B cell (primary cell): ENCODE data around the gene CNIH1. TPM values are rescaled to one million over a fixed set of nuclear protein-coding genes. Genes with fewer than 3 reads are reported as not detected.

Source experiments
- ATAC-seq: fragments of 200-7000 bp; cut with Tn5 transposase; one replicate; pipeline ENCODE4 v1.10.0; 2021; ENCODE audit warnings: low read depth, mild to moderate bottlenecking, moderate number of reproducible peaks, moderate library complexity
- CTCF ChIA-PET: fragments of 350-600 bp; sonication (Branson Sonifier 250); formaldehyde crosslinking; loops from one replicate; lab custom pipeline; 2021; ENCODE audit warnings: antibody characterized with exemption, inconsistent platforms; lab: Charles Lee
- POLR2A ChIA-PET: fragments of 350-600 bp; sonication (Branson Sonifier 250); formaldehyde crosslinking; loops from one replicate; lab custom pipeline; 2021; ENCODE audit warnings: antibody characterized with exemption; lab: Charles Lee
- DNase-seq: peaks from one replicate; pipeline ENCODE4 v3.0.0; 2013
- H2AFZ ChIP-seq: 2 replicates; pipeline ENCODE4 v1.6.1; 2012; ENCODE audit warnings: mild to moderate bottlenecking, low read depth, low read length; ENCODE audit not compliant: insufficient read depth, poor library complexity, severe bottlenecking
- H3K27ac ChIP-seq, 2 donors: 1 replicate in 1 of 2; 2 replicates in 1 of 2; pipeline ENCODE4 v1.5.1; 2012 to 2013; ENCODE audit warnings: low read length in 2 of 2, mild to moderate bottlenecking in 2 of 2, moderate library complexity in 1 of 2
- H3K27me3 ChIP-seq, 4 experiments: fragments of 200-600 bp in 1 of 4; sonication (generic) in 1 of 4; replicated peaks in 1 of 4; 1 replicate in 2 of 4; 2 replicates in 2 of 4; pipeline versions ENCODE4 v1.6.1 to v1.7.0; 2013 to 2016; ENCODE audit warnings: low read length in 3 of 4, mild to moderate bottlenecking in 2 of 4, mixed read lengths in 1 of 4, moderate library complexity in 1 of 4; ENCODE audit not compliant: insufficient read depth in 4 of 4, control insufficient read depth in 3 of 4; ENCODE audit errors: control extremely low read depth in 1 of 4
- H3K36me3 ChIP-seq, 2 experiments: replicated peaks in 1 of 2; 1 replicate in 1 of 2; 2 replicates in 1 of 2; pipeline versions ENCODE4 v1.6.1 to v1.7.1; 2013; ENCODE audit warnings: low read length in 1 of 2; ENCODE audit not compliant: insufficient read depth in 2 of 2, control insufficient read depth in 1 of 2; ENCODE audit errors: control extremely low read depth in 1 of 2, extremely low read depth in 1 of 2
- H3K4me1 ChIP-seq, 2 donors: fragments of 200-600 bp in 1 of 2; sonication (generic) in 1 of 2; 1 replicate in 1 of 2; 2 replicates in 1 of 2; pipeline versions ENCODE4 v1.5.1 to v1.6.1; 2013 to 2017; ENCODE audit warnings: low read length in 2 of 2; ENCODE audit not compliant: control insufficient read depth in 2 of 2, insufficient read depth in 2 of 2
- H3K4me2 ChIP-seq: replicated peaks from 2 replicates; pipeline ENCODE3; 2012; ENCODE audit warnings: mild to moderate bottlenecking, low read depth, low read length; ENCODE audit not compliant: poor library complexity, severe bottlenecking
- H3K4me3 ChIP-seq, 5 experiments: fragments of 200-600 bp in 1 of 5; sonication (generic) in 1 of 5; 1 replicate in 3 of 5; 2 replicates in 2 of 5; pipeline versions ENCODE4 v1.5.1 to v1.7.0; 2011 to 2016; ENCODE audit warnings: low read length in 4 of 5, mild to moderate bottlenecking in 4 of 5, low read depth in 2 of 5, control low read depth in 1 of 5, moderate library complexity in 1 of 5; ENCODE audit not compliant: insufficient read depth in 1 of 5; ENCODE audit errors: control extremely low read depth in 1 of 5, extremely low read depth in 1 of 5
- H3K79me2 ChIP-seq: fragments of 200-600 bp; sonication (generic); one replicate; pipeline ENCODE4 v1.6.0; 2016; ENCODE audit warnings: low read length; ENCODE audit not compliant: control insufficient read depth, insufficient read depth
- H3K9ac ChIP-seq: fragments of 200-600 bp; sonication (generic); 2 replicates; pipeline ENCODE4 v1.6.1; 2017; ENCODE audit warnings: mild to moderate bottlenecking, low read length, moderate library complexity
- H3K9me3 ChIP-seq, 3 donors: one replicate each; pipeline versions ENCODE4 v1.6.1 to v1.7.1; 2013; ENCODE audit warnings: low read length in 2 of 3; ENCODE audit not compliant: control insufficient read depth in 2 of 3, insufficient read depth in 1 of 3; ENCODE audit errors: control extremely low read depth in 1 of 3
- H4K20me1 ChIP-seq: 2 replicates; pipeline ENCODE4 v1.6.0; 2012; ENCODE audit warnings: mild to moderate bottlenecking, low read length; ENCODE audit not compliant: insufficient read depth, control insufficient read depth, poor library complexity, severe bottlenecking
- H3K27ac Mint-ChIP-seq: one replicate; pipeline ENCODE4 v1.8.0; 2021; ENCODE audit warnings: mixed read lengths
- H3K27me3 Mint-ChIP-seq: one replicate; pipeline ENCODE4 v1.8.0; 2021; ENCODE audit warnings: mixed read lengths
- H3K4me1 Mint-ChIP-seq: one replicate; pipeline ENCODE4 v1.8.0; 2021; ENCODE audit warnings: mixed read lengths
- H3K4me3 Mint-ChIP-seq: one replicate; pipeline ENCODE4 v1.8.0; 2021; ENCODE audit warnings: mixed read lengths
- H3K9me3 Mint-ChIP-seq: one replicate; pipeline ENCODE4 v1.8.0; 2022; ENCODE audit warnings: mixed read lengths; ENCODE audit not compliant: insufficient read depth
- EZH2 ChIP-seq: IDR thresholded peaks from 2 replicates; pipeline ENCODE4 v1.6.1; 2012; ENCODE audit warnings: borderline replicate concordance, low read depth, mild to moderate bottlenecking, moderate library complexity, low read length; ENCODE audit not compliant: insufficient read depth, poor library complexity, severe bottlenecking
- WGBS: methylation state at CpG from one replicate; pipeline ENCODE4 v1.1.5; 2013; ENCODE audit warnings: missing lambda C conversion rate; ENCODE audit not compliant: insufficient coverage; 5-methylcytosine and 5-hydroxymethylcytosine counted together
- intact Hi-C: fragments of 100-400 bp; cut with micrococcal nuclease; formaldehyde crosslinking; loops from one replicate; pipeline ENCODE4 v1.10.0; 2022
- polyA plus RNA-seq: library from polyadenylated mRNA; depleted of rRNA; stranded (reverse); fragments of >200 nt; gene quantifications from 2 replicates; pipeline ENCODE4 v1.2.3, GENCODE V29; 2012
- total RNA-seq, 2 donors: library from RNA; stranded (reverse); fragments of 120-200 nt in 1 of 2; gene quantifications; 1 replicate in 1 of 2; 2 replicates in 1 of 2; pipeline versions ENCODE4 v1.2.3 to v1.2.4, GENCODE V29; 2013 to 2022
- TF ChIP-seq, protein P1 (sequence below): fragments of 200-600 bp; IDR thresholded peaks from one replicate; pipeline ENCODE4 v1.8.0; 2022; ENCODE audit warnings: antibody characterized with exemption, mild to moderate bottlenecking

The CNIH1 gene
- total and polyA plus RNA-seq, 2 donors (not counting 1 experiment from before 2014, with no cell fraction given), result 42.8 to 66.4 TPM

DNA sequence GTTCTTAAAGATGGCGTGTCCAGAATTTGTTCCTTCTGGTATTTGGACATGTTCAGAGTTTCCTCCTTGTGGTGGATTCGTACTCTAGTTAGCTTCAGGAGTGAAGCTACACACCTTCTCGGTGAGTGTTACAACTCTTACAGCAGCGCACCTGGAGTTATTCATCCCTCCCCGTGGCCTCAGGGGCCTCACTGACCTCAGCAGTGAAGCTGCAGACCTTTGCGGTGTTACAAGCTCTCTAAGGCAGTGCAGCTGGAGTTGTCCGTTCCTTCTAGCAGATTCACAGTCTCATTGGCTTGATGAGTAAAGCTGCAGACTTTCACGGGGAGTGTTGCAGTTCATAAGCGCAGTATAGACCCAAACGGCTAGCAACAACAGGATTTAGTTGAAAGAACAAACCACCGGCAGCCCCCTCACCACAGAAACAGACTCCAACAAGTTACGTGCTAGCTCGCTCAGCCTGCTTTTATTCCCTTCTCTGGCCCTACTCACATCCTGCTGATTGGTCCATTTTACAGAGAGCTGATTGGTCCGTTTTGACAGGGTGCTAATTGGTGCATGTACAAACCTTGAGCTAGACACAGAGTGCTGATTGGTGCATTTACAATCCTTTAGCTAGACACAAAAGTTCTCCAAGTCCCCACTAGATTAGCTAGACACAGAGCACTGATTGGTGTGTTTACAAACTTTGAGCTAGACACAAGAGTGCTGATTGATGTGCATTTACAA lies 48.9 kb downstream of the CNIH1 start:
- Mint-ChIP-seq H3K27me3 (peaks cover 18% of the 10 kb centered on the region), H3K4me1 (peaks cover 4% of the 10 kb centered on the region), H3K4me3 (no peak overlapping the region), H3K27ac (no peak overlapping the region), H3K9me3 (no peaks in the 10 kb centered on the region)
- Histone ChIP-seq H3K4me1 (peaks cover 0 to 7% of the 10 kb centered on the region in 2 donors), H3K9ac (no peak overlapping the region), H2AFZ (no peak overlapping the region), H3K4me2 (no peak overlapping the region), H3K36me3 (no peaks in the 10 kb centered on the region), H4K20me1 (no peaks in the 10 kb centered on the region), H3K4me3 (no peak overlapping the region), H3K9me3 (no peaks in the 10 kb centered on the region), H3K79me2 (no peaks in the 10 kb centered on the region), H3K27me3 (peaks cover 0 to 3% (median 0%) of the 10 kb centered on the region in 4 experiments), H3K27ac (no peak overlapping the region)
- no peak for TF ChIP-seq EZH2
- TF ChIP-seq, protein P1, sequence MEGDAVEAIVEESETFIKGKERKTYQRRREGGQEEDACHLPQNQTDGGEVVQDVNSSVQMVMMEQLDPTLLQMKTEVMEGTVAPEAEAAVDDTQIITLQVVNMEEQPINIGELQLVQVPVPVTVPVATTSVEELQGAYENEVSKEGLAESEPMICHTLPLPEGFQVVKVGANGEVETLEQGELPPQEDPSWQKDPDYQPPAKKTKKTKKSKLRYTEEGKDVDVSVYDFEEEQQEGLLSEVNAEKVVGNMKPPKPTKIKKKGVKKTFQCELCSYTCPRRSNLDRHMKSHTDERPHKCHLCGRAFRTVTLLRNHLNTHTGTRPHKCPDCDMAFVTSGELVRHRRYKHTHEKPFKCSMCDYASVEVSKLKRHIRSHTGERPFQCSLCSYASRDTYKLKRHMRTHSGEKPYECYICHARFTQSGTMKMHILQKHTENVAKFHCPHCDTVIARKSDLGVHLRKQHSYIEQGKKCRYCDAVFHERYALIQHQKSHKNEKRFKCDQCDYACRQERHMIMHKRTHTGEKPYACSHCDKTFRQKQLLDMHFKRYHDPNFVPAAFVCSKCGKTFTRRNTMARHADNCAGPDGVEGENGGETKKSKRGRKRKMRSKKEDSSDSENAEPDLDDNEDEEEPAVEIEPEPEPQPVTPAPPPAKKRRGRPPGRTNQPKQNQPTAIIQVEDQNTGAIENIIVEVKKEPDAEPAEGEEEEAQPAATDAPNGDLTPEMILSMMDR, result no peak
- no peak for DNase-seq
- CTCF ChIA-PET, result interaction anchor here (0.6 kb wide), 1 partner anchor 509 kb away, joined by 3 read pairs; no protein-coding TSS in a partner anchor
- POLR2A ChIA-PET, result no interaction called here
- WGBS, result 91% methylated on average over 12 of the region's 14 CpGs
- no peak for ATAC-seq
- intact Hi-C loops, result loop anchor here (10.0 kb wide), 2 partner anchors 383 to 1687 kb away; partner anchors contain the start of gene PSMC6

GRCh38 chr14:54387328-54387727 lies 53.8 kb downstream of the CNIH1 start:
- Mint-ChIP-seq H3K9me3 (no peaks in the 10 kb centered on the region), H3K27me3 (peaks cover 19% of the 10 kb centered on the region), H3K4me3 (no peak overlapping the region), H3K27ac (no peak overlapping the region), H3K4me1 (no peaks in the 10 kb centered on the region)
- Histone ChIP-seq H3K4me3 (no peak overlapping the region), H2AFZ (no peak overlapping the region), H4K20me1 (no peaks in the 10 kb centered on the region), H3K4me2 (no peak overlapping the region), H3K9ac (no peak overlapping the region), H3K79me2 (no peaks in the 10 kb centered on the region), H3K4me1 (no peaks in the 10 kb centered on the region), H3K27ac (no peak overlapping the region), H3K36me3 (no peaks in the 10 kb centered on the region), H3K27me3 (peaks cover 0 to 3% (median 0%) of the 10 kb centered on the region in 4 experiments), H3K9me3 (no peaks in the 10 kb centered on the region)
- CTCF ChIA-PET, result no interaction called here
- ATAC-seq, result no peak
- POLR2A ChIA-PET, result no interaction called here
- 80% methylated on average over 3 of the region's 5 CpGs for WGBS
- TF ChIP-seq, protein P1, result no peak
- TF ChIP-seq EZH2, result no peak
- DNase-seq, result no peak
- intact Hi-C loops, result no loop called here
